ENCODE results near the gene SLC22A12.

The SLC22A12 gene

DNA sequence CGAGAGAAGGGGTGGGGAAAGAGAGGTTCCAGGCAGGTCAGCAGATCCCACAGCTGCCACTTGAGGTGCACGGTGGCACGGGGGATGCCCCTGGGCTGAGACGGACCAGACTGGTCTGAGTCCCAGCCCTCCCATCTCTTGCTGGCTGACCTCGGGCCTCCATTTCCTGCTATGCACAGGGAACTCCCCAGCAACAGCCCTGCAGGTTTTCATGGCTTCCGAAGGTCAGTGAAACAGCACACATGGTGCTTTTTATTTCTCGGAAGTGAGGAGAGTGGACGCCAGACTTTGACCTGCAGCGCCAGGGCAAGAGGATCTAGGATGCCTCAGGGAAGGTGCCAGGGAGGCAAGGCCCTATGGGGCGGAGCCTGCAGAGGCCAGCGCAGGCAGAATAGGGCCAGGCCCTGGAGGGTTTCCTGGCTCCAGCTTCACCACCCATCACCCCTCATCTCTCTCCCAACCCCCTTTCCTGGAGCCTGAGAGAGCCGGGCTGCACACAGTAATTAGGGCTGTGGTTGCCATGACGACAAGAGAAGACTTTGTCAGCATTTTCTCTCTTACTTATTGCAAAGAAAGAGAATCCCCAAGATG, 29.5 kb downstream of the SLC22A12 start:
- Histone ChIP-seq H3K4me2 (peak overlapping the region; percentile 66 to 98 (median 87)), H3K27ac (peak overlapping the region in 9 of 11 experiments; percentile 25 to 73 (median 60); a peak in 18 of 22 replicates), H3K4me3 (no peak overlapping the region; a peak in 2 of 20 replicates), H3K27me3 (no peaks in the 10 kb centered on the region), H3K9ac (peak overlapping the region in 8 of 11 experiments; percentile 19 to 66 (median 50); a peak in 13 of 22 replicates), H4K20me1 (no peaks in the 10 kb centered on the region), H3K4me1 (peaks cover 73 to 94% (median 88%) of the 10 kb centered on the region in 10 experiments), H3K36me3 (no peaks in the 10 kb centered on the region), H3K9me3 (replicated peaks in 1 of 11) (no peaks in the 10 kb centered on the region)
- no peak for TF ChIP-seq Cebpa-rat (IDR thresholded peaks at IDR 0.05)

DNA sequence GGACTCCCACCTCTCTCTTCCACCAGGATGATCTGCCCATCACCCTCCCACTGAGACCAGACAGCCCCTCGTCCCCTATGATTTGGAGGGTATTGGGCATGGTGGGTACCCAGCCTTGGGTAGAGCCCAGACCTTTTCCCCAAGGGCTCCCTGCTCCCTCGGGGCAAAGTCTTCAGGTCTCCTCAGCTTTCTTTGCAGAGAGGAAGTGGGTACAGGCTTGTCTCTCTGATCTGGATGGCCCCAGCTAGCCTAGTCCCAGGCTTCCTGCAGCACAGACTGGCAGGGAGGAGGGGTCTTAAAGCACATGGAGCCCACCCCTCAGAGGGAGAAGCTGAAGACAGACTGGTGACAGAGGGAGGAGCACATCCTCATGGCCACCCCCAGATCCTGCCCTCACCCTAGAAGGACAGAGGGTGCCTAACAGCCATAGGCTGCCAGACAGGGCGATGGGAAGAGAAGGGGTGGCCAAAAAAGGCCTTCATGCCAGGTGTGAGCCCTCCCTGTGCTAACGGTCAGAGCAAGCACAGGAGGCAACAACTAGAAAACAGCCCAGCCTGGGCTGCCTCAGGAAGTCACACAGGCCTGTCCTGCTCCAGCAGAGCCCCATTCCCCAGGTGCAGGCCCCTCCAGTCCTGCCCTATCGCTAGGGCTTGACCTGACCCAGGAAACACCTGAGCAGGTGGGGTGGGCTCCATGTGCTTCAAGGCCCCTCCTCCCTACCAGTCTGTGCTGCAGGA, 30.4 kb downstream of the SLC22A12 start:
- no peaks in the 10 kb centered on the region for H3K9me3 ChIP-seq (replicated peaks in 1 of 11)
- peak overlapping the region; percentile 66 to 98 (median 87) for H3K4me2 ChIP-seq
- no peaks in the 10 kb centered on the region for H3K27me3 ChIP-seq
- H3K4me3 ChIP-seq, result peak overlapping the region in 1 of 10 experiments; percentile 35; a peak in 4 of 20 replicates
- H3K9ac ChIP-seq, result peak overlapping the region in 6 of 11 experiments; percentile 20 to 66 (median 46); a peak in 10 of 22 replicates
- no peaks in the 10 kb centered on the region for H3K36me3 ChIP-seq
- no peak for TF ChIP-seq Cebpa-rat (IDR thresholded peaks at IDR 0.05)
- peak overlapping the region in 9 of 11 experiments; percentile 42 to 73 (median 60); a peak in 17 of 22 replicates for H3K27ac ChIP-seq
- peaks cover 83 to 100% (median 98%) of the 10 kb centered on the region in 10 experiments for H3K4me1 ChIP-seq
- H4K20me1 ChIP-seq, result no peaks in the 10 kb centered on the region

- H3K9me3 ChIP-seq (replicated peaks in 1 of 11), result no peaks in the 10 kb centered on the region
- no peak for TF ChIP-seq Cebpa-rat (IDR thresholded peaks at IDR 0.05)
- H3K4me1 ChIP-seq, result peaks cover 85 to 100% (median 100%) of the 10 kb centered on the region in 10 experiments
- peak overlapping the region; percentile 43 to 98 (median 87); a peak in 20 of 22 replicates for H3K4me2 ChIP-seq
- no peaks in the 10 kb centered on the region for H4K20me1 ChIP-seq
- peak overlapping the region in 3 of 11 experiments; percentile 3 to 66 (median 38); a peak in 1 of 22 replicates for H3K9ac ChIP-seq
- H3K4me3 ChIP-seq, result no peak overlapping the region; a peak in 1 of 20 replicates
- H3K36me3 ChIP-seq, result no peaks in the 10 kb centered on the region
- H3K27me3 ChIP-seq, result no peaks in the 10 kb centered on the region
- H3K27ac ChIP-seq, result peak overlapping the region in 8 of 11 experiments; percentile 42 to 73 (median 60); a peak in 13 of 22 replicates
Observed at GRCh38 chr11:64622681-64623080, 31.7 kb downstream of the SLC22A12 start.

GRCh38 chr11:64624883-64625481, 34.0 kb downstream of the SLC22A12 start:
- Histone ChIP-seq H3K9me3 (replicated peaks in 1 of 11) (no peaks in the 10 kb centered on the region), H3K27me3 (no peaks in the 10 kb centered on the region), H3K9ac (peak overlapping the region in 5 of 11 experiments; percentile 5 to 41 (median 22); a peak in 6 of 22 replicates), H3K4me2 (peak overlapping the region; percentile 70 to 98 (median 87)), H4K20me1 (no peaks in the 10 kb centered on the region), H3K27ac (peak overlapping the region in 9 of 11 experiments; percentile 5 to 73 (median 57); a peak in 15 of 22 replicates), H3K4me1 (peaks cover 66 to 97% (median 80%) of the 10 kb centered on the region in 10 experiments), H3K4me3 (peak overlapping the region in 1 of 10 experiments; percentile 9; a peak in 1 of 20 replicates), H3K36me3 (no peaks in the 10 kb centered on the region)
- TF ChIP-seq Cebpa-rat (IDR thresholded peaks at IDR 0.05), result no peak

- TF ChIP-seq Cebpa-rat (IDR thresholded peaks at IDR 0.05), result peak in 1 of 11 experiments; percentile 28; a peak in 1 of 22 replicates
- H3K9ac ChIP-seq, result no peak overlapping the region
- no peaks in the 10 kb centered on the region for H3K36me3 ChIP-seq
- no peaks in the 10 kb centered on the region for H3K27me3 ChIP-seq
- no peaks in the 10 kb centered on the region for H3K9me3 ChIP-seq (replicated peaks in 1 of 11)
- H3K4me1 ChIP-seq, result peaks cover 52 to 95% (median 75%) of the 10 kb centered on the region in 10 experiments
- H3K4me2 ChIP-seq, result peak overlapping the region; percentile 70 to 98 (median 87); a peak in 21 of 22 replicates
- H3K4me3 ChIP-seq, result no peak overlapping the region
- H4K20me1 ChIP-seq, result no peaks in the 10 kb centered on the region
- H3K27ac ChIP-seq, result no peak overlapping the region
Observed at GRCh38 chr11:64626637-64627036, 35.6 kb downstream of the SLC22A12 start.

DNA sequence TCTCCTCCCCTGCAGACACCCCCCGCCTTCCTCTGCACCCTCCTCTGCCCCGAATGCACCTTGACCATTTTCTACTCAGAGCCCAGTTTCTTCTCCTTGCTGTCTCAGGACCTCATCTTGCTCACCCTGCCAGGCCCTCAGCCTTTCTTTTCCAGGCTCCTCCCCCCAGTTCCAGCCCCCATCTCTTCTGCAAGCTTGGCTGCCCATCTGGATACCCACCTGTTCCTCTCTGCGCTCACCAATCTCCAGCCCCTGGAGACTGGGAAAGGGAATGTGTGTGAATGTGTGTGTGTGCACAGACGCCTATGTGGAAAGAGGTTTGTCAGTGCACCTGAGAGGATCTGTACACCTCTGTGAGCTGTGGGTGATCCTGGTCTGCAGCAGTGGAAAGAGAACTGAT, 36.4 kb downstream of the SLC22A12 start:
- no peak overlapping the region for H3K27ac ChIP-seq
- H3K4me3 ChIP-seq, result no peak overlapping the region
- no peaks in the 10 kb centered on the region for H3K9me3 ChIP-seq (replicated peaks in 1 of 11)
- peaks cover 52 to 95% (median 75%) of the 10 kb centered on the region in 10 experiments for H3K4me1 ChIP-seq
- H3K9ac ChIP-seq, result peak overlapping the region in 1 of 11 experiments; percentile 15; a peak in 1 of 22 replicates
- TF ChIP-seq Cebpa-rat (IDR thresholded peaks at IDR 0.05), result no peak
- no peaks in the 10 kb centered on the region; a peak in 1 of 22 replicates for H4K20me1 ChIP-seq
- H3K36me3 ChIP-seq, result no peaks in the 10 kb centered on the region
- peak overlapping the region in 10 of 11 experiments; percentile 76 to 98 (median 90); a peak in 18 of 22 replicates for H3K4me2 ChIP-seq
- H3K27me3 ChIP-seq, result 0 out of 22 replicates have a peak, but pooled peaks cover 0 to under 1% (median 0%) of the 10 kb centered on the region in 11 experiments

GRCh38 chr11:64628596-64628995, 37.6 kb downstream of the SLC22A12 start:
- Histone ChIP-seq H3K9me3 (replicated peaks in 1 of 11) (no peaks in the 10 kb centered on the region), H4K20me1 (peaks cover 0 to 6% (median 0%) of the 10 kb centered on the region in 11 experiments; a peak in 1 of 22 replicates), H3K4me2 (no peak overlapping the region), H3K36me3 (no peaks in the 10 kb centered on the region), H3K27me3 (0 out of 22 replicates have a peak, but pooled peaks cover 0 to 3% (median 0%) of the 10 kb centered on the region in 11 experiments), H3K9ac (no peak overlapping the region), H3K27ac (no peak overlapping the region), H3K4me1 (peaks cover 52 to 95% (median 75%) of the 10 kb centered on the region in 10 experiments), H3K4me3 (no peak overlapping the region)
- no peak for TF ChIP-seq Cebpa-rat (IDR thresholded peaks at IDR 0.05)

DNA sequence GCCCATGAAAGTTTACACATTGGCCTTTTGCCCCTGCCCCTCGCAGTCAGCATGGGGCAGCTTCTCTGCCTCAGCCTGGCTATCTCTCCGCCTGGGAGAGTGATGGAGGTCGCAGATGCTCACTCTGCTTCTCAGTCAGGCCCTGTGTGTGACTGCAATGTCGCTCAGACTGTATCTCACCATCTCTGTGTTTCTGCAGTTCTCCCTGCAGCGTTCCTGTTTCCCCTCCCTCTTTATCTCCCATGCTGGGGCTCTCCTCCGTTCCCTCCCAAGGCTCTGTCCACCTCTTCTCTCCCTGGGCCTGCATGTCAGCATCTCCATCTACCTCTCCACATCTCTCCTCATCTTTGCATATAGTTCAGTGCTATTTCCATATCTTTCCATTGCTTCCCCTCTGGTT, 38.1 kb downstream of the SLC22A12 start:
- Histone ChIP-seq H3K4me1 (peaks cover 52 to 95% (median 75%) of the 10 kb centered on the region in 10 experiments), H3K4me2 (no peak overlapping the region), H3K27ac (no peak overlapping the region), H3K27me3 (0 out of 22 replicates have a peak, but pooled peaks cover 0 to 3% (median 0%) of the 10 kb centered on the region in 11 experiments), H4K20me1 (peaks cover 0 to 11% (median 0%) of the 10 kb centered on the region in 11 experiments; a peak in 2 of 22 replicates), H3K4me3 (no peak overlapping the region), H3K9me3 (replicated peaks in 1 of 11) (no peaks in the 10 kb centered on the region), H3K36me3 (no peaks in the 10 kb centered on the region), H3K9ac (no peak overlapping the region)
- TF ChIP-seq Cebpa-rat (IDR thresholded peaks at IDR 0.05), result no peak
